Neural progenitor cell (in vitro differentiated cells): ENCODE data around the gene UVSSA.

Source experiments
- CTCF ChIP-seq: fragments of 200-600 bp; sonication (generic); IDR thresholded peaks from 2 replicates; pipeline ENCODE4 v1.5.1; 2017; ENCODE audit warnings: antibody characterized with exemption, mild to moderate bottlenecking
- EZH2 ChIP-seq: fragments of 200-600 bp; sonication (generic); IDR thresholded peaks from 2 replicates; pipeline ENCODE4 v1.6.1; 2017; ENCODE audit warnings: antibody characterized with exemption, mild to moderate bottlenecking, moderate library complexity
- EZH2phosphoT487 ChIP-seq: fragments of 200-600 bp; sonication (generic); IDR thresholded peaks from 2 replicates; pipeline ENCODE4 v1.6.1; 2017; ENCODE audit warnings: antibody characterized with exemption

GRCh38 chr4:1356181-1356998 lies 9.4 kb downstream of the UVSSA start:
- TF ChIP-seq CTCF (peak; percentile 85), EZH2 (no peak), EZH2phosphoT487 (no peak)
